GM12878 (cell line): ENCODE results near the gene LPAR5. TPM values are rescaled to one million over a fixed set of nuclear protein-coding genes. Genes with fewer than 3 reads are reported as not detected.

ENCODE experiments used
- ATAC-seq: fragments of 200-7000 bp; cut with Tn5 transposase; 3 replicates; pipeline ENCODE4 v1.9.1; 2020; ENCODE audit warnings: mild to moderate bottlenecking, moderate library complexity
- BruUV-seq: library from RNA; stranded (reverse); fragments of 400-500 nt; replicated peaks from 2 replicates; lab custom pipeline; 2021; lab: Mats Ljungman, UMichigan
- CTCF ChIA-PET: fragments of 300-600 bp; sonication (Branson Sonifier 250); formaldehyde crosslinking; extraction: SDS; loops from one replicate; lab custom pipeline; 2021; ENCODE audit warnings: inconsistent platforms; lab: Yijun Ruan, JAX
- POLR2A ChIA-PET: fragments of 350-600 bp; formaldehyde crosslinking; extraction: SDS; loops from one replicate; lab custom pipeline; 2021; ENCODE audit warnings: inconsistent platforms; lab: Charles Lee
- RAD21 ChIA-PET: fragments of 300-600 bp; sonication (Branson Sonifier 250); formaldehyde crosslinking; loops from one replicate; lab custom pipeline; 2023; ENCODE audit warnings: antibody characterized with exemption; ENCODE audit not compliant: unreplicated experiment; lab: Charles Lee
- SMC1A ChIA-PET: fragments of 300-600 bp; sonication (Branson Sonifier 250); formaldehyde crosslinking; loops from one replicate; lab custom pipeline; 2023; ENCODE audit not compliant: unreplicated experiment, uncharacterized antibody; lab: Charles Lee
- DNase-seq: peaks from one replicate; pipeline ENCODE4 v3.0.0-alpha.2; 2011; ENCODE audit warnings: low read depth, low spot score
- FAIRE-seq: peaks from 3 replicates; lab custom pipeline; 2011; peaks lifted over from hg19 to GRCh38; lab: Jason Lieb, UNC
- H2AFZ ChIP-seq: 2 replicates; pipeline ENCODE4 v1.6.0; 2011; ENCODE audit warnings: low read depth, low read length, control low read depth; ENCODE audit not compliant: control insufficient read depth
- H3K27ac ChIP-seq: 2 replicates; pipeline ENCODE4 v1.5.1; 2011; ENCODE audit warnings: control low read depth; ENCODE audit not compliant: control insufficient read depth, insufficient read depth
- H3K27me3 ChIP-seq, 2 experiments: replicated peaks in 1 of 2; 2 replicates each; pipeline versions ENCODE4 v1.6.0 to v1.6.1; 2011; ENCODE audit warnings: low read length in 1 of 2; ENCODE audit not compliant: control insufficient read depth in 2 of 2, insufficient read depth in 2 of 2
- H3K36me3 ChIP-seq, 2 experiments: 2 replicates each; pipeline ENCODE4 v1.5.1; 2011; ENCODE audit warnings: low read length in 1 of 2; ENCODE audit not compliant: control insufficient read depth in 2 of 2, insufficient read depth in 2 of 2
- H3K4me1 ChIP-seq: 2 replicates; pipeline ENCODE4 v1.6.1; 2011; ENCODE audit warnings: mild to moderate bottlenecking, low read length, moderate library complexity, mixed read lengths; ENCODE audit not compliant: control insufficient read depth, insufficient read depth
- H3K4me2 ChIP-seq: 2 replicates; pipeline ENCODE4 v1.6.0; 2011; ENCODE audit warnings: control low read depth; ENCODE audit not compliant: control insufficient read depth, insufficient read depth
- H3K4me3 ChIP-seq: fragments of 200-600 bp; sonication (generic); 2 replicates; pipeline ENCODE4 v1.5.1; 2016
- H3K79me2 ChIP-seq: 2 replicates; pipeline ENCODE4 v1.6.0; 2011; ENCODE audit warnings: low read length; ENCODE audit not compliant: control insufficient read depth, insufficient read depth
- H3K9ac ChIP-seq: 2 replicates; pipeline ENCODE4 v1.8.0; 2011; ENCODE audit warnings: low read length, control low read depth, mixed read lengths; ENCODE audit not compliant: control insufficient read depth, insufficient read depth
- H3K9me3 ChIP-seq: replicated peaks from 3 replicates; pipeline ENCODE4 v1.5.1; 2011; ENCODE audit warnings: mild to moderate bottlenecking, low read length; ENCODE audit not compliant: control insufficient read depth, insufficient read depth
- H4K20me1 ChIP-seq: 2 replicates; pipeline ENCODE4 v1.6.0; 2011; ENCODE audit not compliant: control insufficient read depth, insufficient read depth
- GABPA ChIP-seq: IDR thresholded peaks from 2 replicates; pipeline ENCODE4 v1.6.1; 2014; ENCODE audit warnings: antibody characterized with exemption, low read depth, mild to moderate bottlenecking, inconsistent platforms
- HDAC6 ChIP-seq: fragments of 200-600 bp; sonication (generic); IDR thresholded peaks from one replicate; pipeline ENCODE4 v1.8.0; 2017; ENCODE audit warnings: antibody characterized with exemption; ENCODE audit not compliant: unreplicated experiment
- NFIC ChIP-seq: IDR thresholded peaks from 2 replicates; pipeline ENCODE4 v1.6.1; 2012; ENCODE audit warnings: low read depth, mild to moderate bottlenecking, inconsistent platforms, low read length, moderate library complexity
- NRF1 ChIP-seq: conservative IDR thresholded peaks from 2 replicates; pipeline ENCODE4 v1.6.1; 2011; ENCODE audit warnings: mild to moderate bottlenecking, low read depth, low read length, improper control_type of control experiment
- POLR2AphosphoS5 ChIP-seq: IDR thresholded peaks from 2 replicates; pipeline ENCODE4 v1.6.1; 2011; ENCODE audit warnings: mild to moderate bottlenecking, low read length, inconsistent platforms
- SP1 ChIP-seq: IDR thresholded peaks from one replicate; pipeline ENCODE4 v1.6.1; 2011; ENCODE audit warnings: low read depth, low read length
- SUZ12 ChIP-seq: fragments of 200-600 bp; sonication (generic); IDR thresholded peaks from one replicate; pipeline ENCODE4 v1.6.1; 2018; ENCODE audit warnings: antibody characterized with exemption, mild to moderate bottlenecking; ENCODE audit not compliant: unreplicated experiment
- TCF12 ChIP-seq: IDR thresholded peaks from 2 replicates; pipeline ENCODE4 v1.6.1; 2011; ENCODE audit warnings: low read depth, mild to moderate bottlenecking, low read length
- ZNF274 ChIP-seq: IDR thresholded peaks from one replicate; pipeline ENCODE4 v1.8.0; 2011; ENCODE audit not compliant: insufficient read length, insufficient read depth
- WGBS: methylation state at CpG from one replicate; pipeline ENCODE4 v1.1.6; 2016; ENCODE audit warnings: low lambda C conversion rate; ENCODE audit not compliant: insufficient replicate concordance, insufficient coverage; ENCODE audit errors: missing lambda C conversion rate; 5-methylcytosine and 5-hydroxymethylcytosine counted together
- in situ Hi-C: fragments of 300-500 bp; cut with MboI; formaldehyde crosslinking; loops from 9 replicates; pipeline ENCODE4 v1.14.3; 2018; ENCODE audit warnings: mixed read lengths
- intact Hi-C: fragments of 100-400 bp; cut with micrococcal nuclease; formaldehyde crosslinking; loops from one replicate; pipeline ENCODE4 v1.14.2; 2022; ENCODE audit not compliant: unreplicated experiment
- polyA plus RNA-seq, 11 experiments: library from polyadenylated mRNA; depleted of rRNA in 4 of 11; unstranded in 6 of 11; stranded (reverse) in 5 of 11; fragments of >200 nt; fragmentation: Nextera tagmentation in 4 of 11; fragmentation: Illumina TruSeq in 1 of 11; extraction: Ambion mirVana in 4 of 11; extraction: Trizol in 1 of 11; gene quantifications; 1 replicate in 1 of 11; 2 replicates in 10 of 11; pipeline versions ENCODE4 v1.2.1 to v1.2.3, GENCODE V29; 2011 to 2016; ENCODE audit warnings: inconsistent platforms in 2 of 11, missing spikeins in 2 of 11, low read depth in 1 of 11
- total RNA-seq, 4 experiments: library from RNA; depleted of rRNA in 3 of 4; stranded (reverse); fragments of >200 nt in 3 of 4; fragmentation: Illumina TruSeq in 1 of 4; extraction: Trizol in 1 of 4; gene quantifications; 2 replicates each; pipeline versions ENCODE4 v1.2.1 to v1.2.3, GENCODE V29; 2013 to 2021
- TF ChIP-seq, protein P1 (sequence below): fragments of 450-650 bp; IDR thresholded peaks from 2 replicates; pipeline ENCODE4 v1.6.1; 2017; ENCODE audit warnings: low read depth, mild to moderate bottlenecking, moderate library complexity

LPAR5 gene
- total and polyA plus RNA-seq, 10 of the 15 experiments (the other 5 are each of a cell fraction or from before 2014, with no cell fraction given) = 1.3 to 7.9 (median 5.3) TPM

DNA sequence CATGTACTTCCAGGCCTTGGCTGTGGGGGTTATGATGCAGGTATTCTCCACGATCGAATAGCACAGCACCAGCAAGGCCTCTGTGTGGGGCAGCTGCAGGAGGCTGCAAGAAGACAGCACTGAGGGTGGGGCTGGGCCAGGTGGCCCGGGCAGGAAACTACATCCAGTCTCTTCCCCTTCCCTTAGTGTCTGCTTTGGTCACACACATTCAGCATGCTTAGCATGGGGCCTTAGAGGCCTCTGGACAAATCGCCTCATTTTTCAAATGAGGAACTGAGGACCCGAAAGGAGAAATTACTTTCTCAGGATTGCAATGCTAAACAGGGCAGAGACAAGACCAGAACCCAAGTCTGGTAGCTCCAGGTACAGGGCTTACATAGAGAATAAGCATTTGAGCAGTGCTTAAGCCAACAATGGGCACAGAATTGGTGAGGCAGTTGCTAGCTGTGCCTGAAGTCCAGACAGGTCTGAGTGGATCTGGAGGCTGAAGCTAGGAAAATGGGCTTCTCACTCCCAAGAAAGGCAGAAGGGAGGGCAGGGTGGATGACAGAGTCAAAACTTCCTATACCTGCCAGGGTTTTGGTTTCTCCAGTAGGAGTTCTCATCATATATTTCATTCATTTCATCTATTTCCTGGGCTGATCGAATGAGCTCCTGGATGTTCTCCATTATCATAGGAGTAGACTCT, 8.0 kb upstream of the LPAR5 start (continued):
- TF ChIP-seq, protein P1, sequence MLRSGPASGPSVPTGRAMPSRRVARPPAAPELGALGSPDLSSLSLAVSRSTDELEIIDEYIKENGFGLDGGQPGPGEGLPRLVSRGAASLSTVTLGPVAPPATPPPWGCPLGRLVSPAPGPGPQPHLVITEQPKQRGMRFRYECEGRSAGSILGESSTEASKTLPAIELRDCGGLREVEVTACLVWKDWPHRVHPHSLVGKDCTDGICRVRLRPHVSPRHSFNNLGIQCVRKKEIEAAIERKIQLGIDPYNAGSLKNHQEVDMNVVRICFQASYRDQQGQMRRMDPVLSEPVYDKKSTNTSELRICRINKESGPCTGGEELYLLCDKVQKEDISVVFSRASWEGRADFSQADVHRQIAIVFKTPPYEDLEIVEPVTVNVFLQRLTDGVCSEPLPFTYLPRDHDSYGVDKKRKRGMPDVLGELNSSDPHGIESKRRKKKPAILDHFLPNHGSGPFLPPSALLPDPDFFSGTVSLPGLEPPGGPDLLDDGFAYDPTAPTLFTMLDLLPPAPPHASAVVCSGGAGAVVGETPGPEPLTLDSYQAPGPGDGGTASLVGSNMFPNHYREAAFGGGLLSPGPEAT = no peak
- TF ChIP-seq SP1 (no peak), SUZ12 (no peak), NFIC (no peak), NRF1 (no peak), TCF12 (0 out of 2 replicates have a peak, but pooled peaks have one; percentile 15), GABPA (no peak), POLR2AphosphoS5 (no peak), ZNF274 (peak; percentile 55)

DNA sequence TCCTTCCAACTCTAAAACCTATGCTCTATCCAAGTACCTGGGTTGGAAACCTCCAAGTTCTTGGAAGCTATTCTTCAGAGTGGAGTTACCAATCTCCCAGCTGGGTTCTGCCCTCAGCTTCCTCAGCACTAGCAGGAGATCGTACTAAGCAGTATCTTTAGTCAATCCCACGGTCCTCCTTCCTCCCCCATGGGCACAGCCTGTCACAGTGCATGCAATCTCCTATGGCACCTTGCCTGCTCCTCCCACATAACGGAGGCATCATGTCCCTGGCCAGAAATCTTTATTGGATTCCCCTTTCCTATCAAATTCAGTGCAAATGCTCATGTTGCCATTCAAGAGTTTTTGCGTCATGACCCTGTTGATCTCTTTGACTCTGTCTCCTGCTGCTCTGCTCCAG, 5.4 kb upstream of the LPAR5 start:
- H3K4me2 ChIP-seq = no peak overlapping the region
- in situ Hi-C loops = no loop called here
- POLR2A ChIA-PET = no interaction called here

More for the DNA sequence above, 5.4 kb upstream of the LPAR5 start:
- ATAC-seq (no peak), FAIRE-seq (no peak), DNase-seq (no peak)
- H3K4me3 ChIP-seq = no peak overlapping the region
- no peaks in the 10 kb centered on the region for H4K20me1 ChIP-seq
- no peak overlapping the region for H3K27ac ChIP-seq
- ChIA-PET CTCF (no interaction called here), SMC1A (interaction anchor here (0.6 kb wide), 1 partner anchor 9 kb away, joined by 3 read pairs; no protein-coding TSS in a partner anchor), RAD21 (interaction anchor here (1.0 kb wide), 1 partner anchor 9 kb away, joined by 3 read pairs; no protein-coding TSS in a partner anchor)
- H3K9ac ChIP-seq = no peak overlapping the region
- H3K79me2 ChIP-seq = no peaks in the 10 kb centered on the region
- peaks cover 34% of the 10 kb centered on the region for H3K4me1 ChIP-seq
- no peak overlapping the region for H2AFZ ChIP-seq
- no TSS peak for BruUV-seq
- H3K9me3 ChIP-seq = peaks cover 12% of the 10 kb centered on the region
- intact Hi-C loops = no loop called here
- H3K27me3 ChIP-seq = no peaks in the 10 kb centered on the region
- 54% methylated on average over 4 of the region's 4 CpGs for WGBS
- no peaks in the 10 kb centered on the region for H3K36me3 ChIP-seq
- TF ChIP-seq HDAC6 = no peak
